ENCODE measurements around the gene PSMG2. TPM values are rescaled to one million over a fixed set of nuclear protein-coding genes. Genes with fewer than 3 reads are reported as not detected.

The PSMG2 gene, protein sequence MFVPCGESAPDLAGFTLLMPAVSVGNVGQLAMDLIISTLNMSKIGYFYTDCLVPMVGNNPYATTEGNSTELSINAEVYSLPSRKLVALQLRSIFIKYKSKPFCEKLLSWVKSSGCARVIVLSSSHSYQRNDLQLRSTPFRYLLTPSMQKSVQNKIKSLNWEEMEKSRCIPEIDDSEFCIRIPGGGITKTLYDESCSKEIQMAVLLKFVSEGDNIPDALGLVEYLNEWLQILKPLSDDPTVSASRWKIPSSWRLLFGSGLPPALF
- total RNA-seq, result 100 to 1,000 TPM in 1 of 3 donors, 10 to 100 TPM in 2; 96.9 to 103 (median 99.1) TPM

DNA sequence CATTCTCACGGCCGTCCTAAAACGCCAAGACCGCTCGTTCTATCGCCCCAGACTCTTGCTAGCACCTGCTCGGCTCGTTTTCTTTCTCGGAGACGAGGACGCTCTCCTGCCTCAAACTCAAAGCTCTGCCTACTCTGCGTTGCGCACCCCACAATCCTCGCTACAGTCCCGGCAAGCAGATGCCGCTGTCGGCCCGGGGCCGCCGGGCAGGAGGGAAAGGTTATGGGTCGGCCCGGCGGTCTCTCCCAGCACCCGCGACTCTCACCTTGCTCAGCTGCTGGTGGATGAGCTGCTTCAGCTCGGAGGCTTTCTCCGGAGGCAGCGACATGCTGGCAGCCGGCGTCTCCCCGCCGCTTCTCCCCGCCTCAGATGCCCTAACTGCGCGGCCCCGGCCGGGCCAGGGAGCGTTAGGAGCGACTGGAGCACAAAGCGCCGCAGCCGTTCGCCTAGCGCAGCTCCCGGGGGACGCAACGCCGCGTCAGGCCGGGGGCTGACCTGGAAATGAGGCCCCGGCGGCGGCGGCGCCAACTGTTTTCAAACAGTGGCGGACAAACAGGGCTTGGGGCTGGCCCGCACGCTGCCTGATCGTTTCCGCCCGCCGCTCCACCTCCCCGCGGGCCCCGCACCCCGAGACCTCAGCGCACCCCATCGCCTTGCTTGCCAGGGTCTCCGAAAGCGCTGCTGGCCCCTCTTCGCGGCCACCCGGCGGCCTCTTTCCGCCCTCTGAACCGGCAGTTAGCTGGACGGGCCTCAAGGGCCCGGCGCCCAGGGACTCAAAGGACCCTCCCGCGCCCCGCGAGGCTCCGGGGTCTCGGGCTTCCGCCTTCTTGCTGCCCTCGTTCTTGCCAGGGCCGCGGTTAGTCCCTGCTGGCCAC, at the start of gene PSMG2, which contains the start of gene CEP76:
TSS of gene PSMG2 (plus strand) at position 822 of the 875 bp plus-strand sequence. CDS start 66 bp downstream, outside the sequence.
TSS of gene CEP76 (minus strand) at position 503 of the 875 bp plus-strand sequence. CDS start at position 328, 175 bp downstream.
- Mint-ChIP-seq H3K4me1 (ENCODE audit: low read depth) (peaks cover 41% of the 10 kb centered on the region), H3K9me3 (no peaks in the 10 kb centered on the region), H3K4me3 (peak within 1 kb of the TSS; percentile 89), H3K36me3 (ENCODE audit: insufficient read depth) (peaks cover 16% of the 10 kb centered on the region), H3K27me3 (ENCODE audit: low read depth) (no peaks in the 10 kb centered on the region)
- DNase-seq (peak; percentile 74), ATAC-seq (peak; percentile 88 to 92)

DNA sequence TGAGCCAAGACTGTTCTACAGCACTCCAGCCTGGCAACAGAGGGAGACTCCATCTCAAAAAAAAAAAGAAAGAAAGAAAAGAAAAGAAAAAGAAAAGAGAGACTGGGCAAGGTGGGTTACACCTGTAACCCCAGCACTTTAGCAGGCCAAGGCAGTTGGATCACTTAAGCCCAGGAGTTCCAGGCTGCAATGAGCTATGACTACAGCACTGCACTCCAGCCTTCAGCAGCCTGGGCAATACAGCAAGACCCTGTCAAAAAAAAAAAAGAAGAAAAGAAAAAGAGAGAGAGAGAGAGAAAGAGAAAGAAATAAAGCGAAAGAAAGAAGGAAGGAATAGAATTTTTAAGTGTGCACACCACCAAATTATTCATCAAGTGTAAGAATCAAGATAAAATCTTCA, 47.9 kb upstream of the PSMG2 start:
- H3K9me3 Mint-ChIP-seq, result no peaks in the 10 kb centered on the region

GRCh38 chr18:12656605-12656937, 46.3 kb upstream of the PSMG2 start:
- no peaks in the 10 kb centered on the region for H3K9me3 Mint-ChIP-seq
- DNase-seq, result no peak
- no peaks in the 10 kb centered on the region for H3K36me3 Mint-ChIP-seq (ENCODE audit: insufficient read depth)
- ATAC-seq, result no peak
- peak overlapping the region; percentile 76 for H3K4me3 Mint-ChIP-seq
- peaks cover 12% of the 10 kb centered on the region for H3K4me1 Mint-ChIP-seq (ENCODE audit: low read depth)
- peaks cover 25% of the 10 kb centered on the region for H3K27me3 Mint-ChIP-seq (ENCODE audit: low read depth)

More for the DNA sequence above, 47.9 kb upstream of the PSMG2 start:
- Mint-ChIP-seq H3K36me3 (ENCODE audit: insufficient read depth) (no peaks in the 10 kb centered on the region), H3K27me3 (ENCODE audit: low read depth) (peaks cover 28% of the 10 kb centered on the region), H3K4me3 (peak overlapping the region; percentile 60), H3K4me1 (ENCODE audit: low read depth) (peaks cover 12% of the 10 kb centered on the region)
- no peak for DNase-seq
- no peak for ATAC-seq

DNA sequence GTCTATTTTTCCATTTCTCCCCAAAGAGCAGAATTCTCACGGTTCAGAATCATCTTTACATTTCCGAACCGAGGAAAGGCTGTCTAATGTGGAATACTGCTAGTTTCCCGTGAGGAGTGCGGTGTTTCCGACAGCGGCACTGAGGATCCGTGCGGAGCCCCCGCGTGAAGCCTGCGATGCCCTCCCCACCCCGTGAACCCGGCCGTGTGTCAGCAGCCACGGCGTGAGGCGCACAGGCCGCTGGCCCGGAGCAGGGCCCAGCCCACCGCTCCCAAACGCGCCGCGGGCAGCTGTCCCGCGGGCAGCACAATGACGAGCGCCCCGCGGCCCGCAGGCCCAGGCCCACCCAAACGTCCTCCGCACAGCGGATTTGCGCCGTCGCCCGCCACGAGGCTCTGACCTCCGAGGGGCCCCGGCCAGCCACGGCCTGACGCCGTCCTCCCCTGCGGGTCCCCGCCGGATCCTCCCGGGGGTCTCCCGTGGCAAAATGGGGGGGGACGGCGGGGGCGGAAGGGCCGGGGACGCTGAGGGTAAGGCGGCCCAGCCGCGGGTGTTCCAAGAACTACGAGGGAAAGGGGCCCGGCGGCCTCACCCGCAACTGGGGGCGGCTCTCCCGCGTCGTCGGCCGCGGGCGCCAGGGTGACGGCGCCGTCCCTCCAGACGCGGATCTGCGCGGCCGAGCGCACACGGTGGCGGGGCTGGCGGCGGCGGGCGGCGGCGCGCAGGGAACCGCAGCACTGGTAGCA, 45.7 kb upstream of the PSMG2 start:
- peak overlapping the region; percentile 76 for H3K4me3 Mint-ChIP-seq
- peak; percentile 16 for DNase-seq
- H3K27me3 Mint-ChIP-seq (ENCODE audit: low read depth), result peaks cover 24% of the 10 kb centered on the region
- H3K9me3 Mint-ChIP-seq, result no peaks in the 10 kb centered on the region
- H3K4me1 Mint-ChIP-seq (ENCODE audit: low read depth), result peaks cover 12% of the 10 kb centered on the region
- no peaks in the 10 kb centered on the region for H3K36me3 Mint-ChIP-seq (ENCODE audit: insufficient read depth)
- ATAC-seq, result peak; percentile 71 to 77

- peaks cover 11% of the 10 kb centered on the region for H3K4me1 Mint-ChIP-seq (ENCODE audit: low read depth)
Observed at GRCh38 chr18:12657684-12658425, 45.0 kb upstream of the PSMG2 start, which contains the start of gene SPIRE1. TSS of gene SPIRE1 (minus strand) at chr18:12658107. CDS start at chr18:12657866, 241 bp downstream.

DNA sequence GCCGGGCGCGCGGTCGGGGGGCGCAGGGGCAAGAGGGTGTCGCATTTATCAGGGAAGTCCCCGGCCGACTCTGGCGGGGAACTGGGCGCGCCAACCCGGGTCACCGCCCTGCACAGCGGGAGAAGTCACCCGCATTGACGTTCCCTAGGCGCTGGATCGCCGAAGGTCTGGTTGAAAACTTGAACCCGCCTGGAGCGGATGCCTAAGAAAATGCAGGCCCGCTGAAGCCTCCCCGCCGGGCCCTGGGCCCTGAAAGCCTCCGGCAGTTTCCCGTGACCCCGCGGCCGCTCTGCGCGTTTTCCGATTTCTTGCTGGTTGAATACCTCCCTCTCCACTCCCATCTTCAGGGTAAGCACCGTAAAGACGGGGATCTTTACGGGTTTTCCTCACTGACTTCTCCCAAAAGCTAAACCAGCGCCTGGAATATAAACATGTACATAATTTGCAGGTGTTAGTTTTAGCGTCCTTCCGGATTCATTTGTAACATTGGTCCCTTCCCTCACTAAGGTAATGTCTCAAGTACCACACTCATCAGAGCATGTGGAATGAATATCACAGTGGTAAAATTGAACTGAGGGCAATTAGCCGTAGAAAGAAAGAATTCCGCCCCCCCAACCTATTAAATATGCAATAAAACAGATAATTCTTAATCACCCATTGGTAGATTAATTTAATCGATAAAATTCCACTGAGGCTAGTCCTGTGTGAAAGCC, 44.3 kb upstream of the PSMG2 start:
- Mint-ChIP-seq H3K4me1 (ENCODE audit: low read depth) (peaks cover 10% of the 10 kb centered on the region), H3K36me3 (ENCODE audit: insufficient read depth) (no peaks in the 10 kb centered on the region), H3K9me3 (no peaks in the 10 kb centered on the region), H3K4me3 (peak overlapping the region; percentile 79), H3K27me3 (ENCODE audit: low read depth) (peaks cover 18% of the 10 kb centered on the region)
- DNase-seq (peak; percentile 12), ATAC-seq (peak in 1 of 2 donors; percentile 38)

More at GRCh38 chr18:12657684-12658425, 45.0 kb upstream of the PSMG2 start, which contains the start of gene SPIRE1:
- ATAC-seq (peak; percentile 74 to 75), DNase-seq (peak; percentile 18)
- H3K4me3 Mint-ChIP-seq, result peak within 1 kb of the TSS; percentile 79
- no peaks in the 10 kb centered on the region for H3K9me3 Mint-ChIP-seq
- peaks cover 24% of the 10 kb centered on the region for H3K27me3 Mint-ChIP-seq (ENCODE audit: low read depth)
- H3K36me3 Mint-ChIP-seq (ENCODE audit: insufficient read depth), result no peaks in the 10 kb centered on the region

DNA sequence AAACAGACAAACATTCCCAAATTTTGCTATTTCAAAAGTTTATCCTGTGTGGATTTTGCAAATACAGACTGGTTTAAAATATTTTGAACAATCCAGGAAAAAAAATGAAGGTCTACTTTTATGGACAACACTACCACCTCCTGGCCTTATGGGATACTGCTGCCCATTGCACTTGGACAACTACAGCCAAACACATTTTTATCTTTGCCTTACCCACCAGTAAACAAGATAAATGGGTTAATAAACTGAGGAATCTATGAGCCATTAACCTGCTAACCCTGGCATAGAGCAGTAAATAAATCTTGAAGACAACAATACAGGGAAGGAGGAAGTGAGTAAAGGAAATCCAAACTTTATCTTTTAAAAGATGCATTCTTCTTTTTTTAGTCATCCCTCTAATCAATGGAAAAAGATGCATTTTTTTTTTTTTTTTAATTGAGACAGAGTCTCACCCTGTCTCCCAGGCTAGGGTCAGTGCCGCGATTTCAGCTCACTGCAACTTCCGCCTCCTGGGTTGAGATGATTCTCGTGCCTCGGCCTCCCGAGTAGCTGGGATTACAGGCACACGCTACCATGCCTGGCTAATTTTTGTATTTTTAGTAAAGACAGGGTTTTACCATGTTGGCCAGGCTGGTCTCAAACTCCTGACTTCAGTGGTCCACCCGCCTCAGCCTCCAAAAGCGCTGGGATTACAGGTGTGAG, 42.8 kb upstream of the PSMG2 start:
- Mint-ChIP-seq H3K9me3 (no peaks in the 10 kb centered on the region), H3K4me1 (ENCODE audit: low read depth) (peaks cover 10% of the 10 kb centered on the region), H3K4me3 (no peak overlapping the region), H3K27me3 (ENCODE audit: low read depth) (peaks cover 13% of the 10 kb centered on the region), H3K36me3 (ENCODE audit: insufficient read depth) (no peaks in the 10 kb centered on the region)
- DNase-seq (peak; percentile 14), ATAC-seq (no peak)

GRCh38 chr18:12668041-12668440, 34.8 kb upstream of the PSMG2 start:
- ATAC-seq, result no peak
- no peak for DNase-seq
- no peaks in the 10 kb centered on the region for H3K4me1 Mint-ChIP-seq (ENCODE audit: low read depth)
- H3K4me3 Mint-ChIP-seq, result no peak overlapping the region
- H3K27me3 Mint-ChIP-seq (ENCODE audit: low read depth), result no peaks in the 10 kb centered on the region
- H3K9me3 Mint-ChIP-seq, result no peaks in the 10 kb centered on the region
- H3K36me3 Mint-ChIP-seq (ENCODE audit: insufficient read depth), result no peaks in the 10 kb centered on the region

DNA sequence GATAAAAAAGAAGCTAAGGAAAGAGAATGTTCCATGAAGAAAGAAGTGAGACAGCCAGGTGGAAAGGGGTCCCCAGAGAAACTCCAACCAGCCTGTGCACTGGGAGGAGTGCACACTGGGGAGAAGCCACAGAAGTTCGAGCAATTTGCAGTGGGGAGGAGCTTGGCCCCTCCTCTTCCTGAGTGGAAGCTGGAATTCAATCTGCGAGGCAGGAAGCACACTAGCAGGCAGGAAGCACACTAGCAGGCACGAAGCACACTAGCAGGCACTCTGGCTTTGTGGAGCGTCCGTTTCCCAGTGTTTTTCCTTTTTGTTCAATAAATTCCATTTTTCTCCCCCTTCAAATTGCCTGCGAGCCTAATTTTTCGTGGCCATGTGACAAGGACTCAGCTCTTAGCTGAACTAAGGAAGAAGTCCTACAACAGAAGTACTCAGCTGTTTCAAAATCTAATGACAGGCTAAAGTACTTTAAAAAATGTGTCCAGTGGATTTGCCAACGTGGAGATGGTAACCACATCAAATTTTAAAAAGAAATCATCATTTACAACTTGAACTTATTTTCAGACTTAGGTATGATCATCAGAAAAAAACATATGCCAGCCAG, 23.6 kb upstream of the PSMG2 start:
- Mint-ChIP-seq H3K9me3 (no peaks in the 10 kb centered on the region), H3K36me3 (ENCODE audit: insufficient read depth) (peaks cover 21% of the 10 kb centered on the region), H3K27me3 (ENCODE audit: low read depth) (no peaks in the 10 kb centered on the region), H3K4me3 (peak overlapping the region; percentile 46), H3K4me1 (ENCODE audit: low read depth) (peaks cover 9% of the 10 kb centered on the region)
- ATAC-seq (no peak), DNase-seq (no peak)

DNA sequence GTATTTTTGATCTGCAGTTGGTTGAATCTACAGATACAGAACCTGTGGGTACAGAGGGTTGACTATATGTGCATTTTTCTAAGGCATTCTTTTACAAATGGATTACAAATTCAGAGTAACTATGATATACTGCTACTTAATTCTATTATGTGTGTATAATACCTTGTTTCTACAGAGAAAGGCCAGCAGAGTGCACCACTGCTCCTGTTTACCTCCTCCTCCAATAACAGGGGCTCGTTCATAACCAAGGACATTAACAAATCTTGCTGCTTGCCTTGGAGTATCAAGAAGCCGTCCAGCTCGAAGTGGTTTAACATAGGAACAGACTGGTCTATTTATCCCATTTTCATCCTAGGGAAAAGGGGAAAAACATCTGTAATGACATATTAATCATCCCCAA, 16.7 kb upstream of the PSMG2 start:
- Mint-ChIP-seq H3K36me3 (ENCODE audit: insufficient read depth) (peaks cover 6% of the 10 kb centered on the region), H3K4me3 (no peak overlapping the region), H3K4me1 (ENCODE audit: low read depth) (no peaks in the 10 kb centered on the region), H3K27me3 (ENCODE audit: low read depth) (no peaks in the 10 kb centered on the region), H3K9me3 (no peaks in the 10 kb centered on the region)
- no peak for DNase-seq
- ATAC-seq, result no peak

DNA sequence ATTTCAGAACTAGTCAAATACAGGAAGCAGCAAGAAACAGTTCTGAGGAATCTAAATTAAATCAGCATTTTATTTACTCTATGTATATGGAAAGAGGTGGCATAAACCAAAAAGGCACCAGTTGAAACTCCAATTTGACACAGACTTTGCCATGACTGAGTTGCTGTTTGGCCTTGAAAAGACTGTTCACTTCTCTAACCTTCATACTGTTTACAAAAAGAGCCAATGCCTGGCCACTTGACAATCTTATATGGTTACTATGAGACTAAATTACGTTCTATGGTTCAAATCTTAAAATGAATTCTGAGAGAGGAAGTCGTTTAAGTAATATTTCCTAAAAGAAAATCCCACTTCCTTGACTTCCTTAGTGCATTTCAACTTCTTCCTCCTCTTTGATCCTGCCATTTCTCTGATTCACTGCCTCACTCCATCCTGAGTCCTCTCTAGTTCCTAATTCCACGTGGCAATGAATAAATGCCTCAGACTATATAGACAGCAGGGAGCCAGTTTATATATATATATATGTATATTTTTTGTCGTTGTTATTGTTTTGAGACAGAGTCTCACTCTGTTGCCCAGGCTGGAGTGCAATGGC, 13.5 kb upstream of the PSMG2 start:
- Mint-ChIP-seq H3K36me3 (ENCODE audit: insufficient read depth) (peaks cover 13% of the 10 kb centered on the region), H3K4me3 (no peak overlapping the region), H3K27me3 (ENCODE audit: low read depth) (no peaks in the 10 kb centered on the region), H3K9me3 (no peaks in the 10 kb centered on the region), H3K4me1 (ENCODE audit: low read depth) (peaks cover 7% of the 10 kb centered on the region)
- DNase-seq (no peak), ATAC-seq (no peak)

- no peak for DNase-seq
- Mint-ChIP-seq H3K9me3 (no peaks in the 10 kb centered on the region), H3K4me1 (ENCODE audit: low read depth) (peaks cover 7% of the 10 kb centered on the region), H3K4me3 (no peak overlapping the region), H3K36me3 (ENCODE audit: insufficient read depth) (peaks cover 15% of the 10 kb centered on the region), H3K27me3 (ENCODE audit: low read depth) (no peaks in the 10 kb centered on the region)
- no peak for ATAC-seq
Observed at GRCh38 chr18:12692206-12692605, 10.6 kb upstream of the PSMG2 start.

Measured in activated T-cell treated with anti-CD3 and anti-CD28 coated beads, Interleukin-2, amount 50 U/mL, for 4 hours (primary cell).